Osteocyte (in vitro differentiated cells): ENCODE data around the gene PANK4. TPM values are rescaled to one million over a fixed set of nuclear protein-coding genes. Genes with fewer than 3 reads are reported as not detected.
"Not testable (repeated sequence)": the region's sequence is repeated elsewhere in the genome, so short reads cannot be mapped to it uniquely, and the experiment has no call there.

Source experiments
- DNase-seq: peaks from one replicate; pipeline ENCODE4 v3.0.0; 2021; ENCODE audit warnings: mixed read lengths; ENCODE audit not compliant: unreplicated experiment; ENCODE audit errors: extremely low spot score
- H3K27ac Mint-ChIP-seq: one replicate; pipeline ENCODE4 v1.8.0; 2021; ENCODE audit warnings: mild to moderate bottlenecking, mixed read lengths; ENCODE audit not compliant: unreplicated experiment
- H3K27me3 Mint-ChIP-seq: one replicate; pipeline ENCODE4 v1.8.0; 2021; ENCODE audit warnings: mixed read lengths; ENCODE audit not compliant: unreplicated experiment
- H3K36me3 Mint-ChIP-seq: one replicate; pipeline ENCODE4 v1.8.0; 2021; ENCODE audit warnings: mixed read lengths; ENCODE audit not compliant: unreplicated experiment
- H3K4me1 Mint-ChIP-seq: one replicate; pipeline ENCODE4 v1.8.0; 2021; ENCODE audit warnings: mixed read lengths; ENCODE audit not compliant: unreplicated experiment
- H3K4me3 Mint-ChIP-seq: one replicate; pipeline ENCODE4 v1.8.0; 2021; ENCODE audit warnings: mild to moderate bottlenecking, moderate library complexity, mixed read lengths; ENCODE audit not compliant: unreplicated experiment
- H3K9me3 Mint-ChIP-seq: one replicate; pipeline ENCODE4 v1.8.0; 2021; ENCODE audit warnings: mixed read lengths; ENCODE audit not compliant: unreplicated experiment
- CTCF ChIP-seq: fragments of 200-600 bp; sonication (generic); IDR thresholded peaks from 2 replicates; pipeline ENCODE4 v1.5.0; 2021; ENCODE audit warnings: antibody characterized with exemption, mild to moderate bottlenecking, moderate library complexity
- total RNA-seq: library from RNA; stranded (reverse); gene quantifications from 2 replicates; pipeline ENCODE4 v1.2.1, GENCODE V29; 2021

Gene PANK4
- total RNA-seq, 1 donor from 2014 or later, result 34.4 TPM

- Mint-ChIP-seq H3K27me3 (peaks cover 22% of the 10 kb centered on the region), H3K36me3 (no peaks in the 10 kb centered on the region), H3K9me3 (peaks cover 14% of the 10 kb centered on the region), H3K4me3 (no peak overlapping the region), H3K27ac (no peak overlapping the region), H3K4me1 (peaks cover 5% of the 10 kb centered on the region)
- no peak for DNase-seq
- no peak for TF ChIP-seq CTCF
Measured at GRCh38 chr1:2570332-2570731, 43.9 kb upstream of the PANK4 start.

GRCh38 chr1:2569703-2570102 lies 43.3 kb upstream of the PANK4 start:
- H3K4me1 Mint-ChIP-seq, DNase-seq, H3K27ac Mint-ChIP-seq, H3K36me3 Mint-ChIP-seq, H3K4me3 Mint-ChIP-seq: not testable (repeated sequence)
- Mint-ChIP-seq H3K9me3 (peaks cover 14% of the 10 kb centered on the region), H3K27me3 (peaks cover 22% of the 10 kb centered on the region)

GRCh38 chr1:2569060-2569459 lies 42.7 kb upstream of the PANK4 start:
- H3K4me3 Mint-ChIP-seq, result no peak overlapping the region
- no peak overlapping the region for H3K27ac Mint-ChIP-seq
- H3K27me3 Mint-ChIP-seq, result peaks cover 19% of the 10 kb centered on the region
- DNase-seq, result no peak
- H3K36me3 Mint-ChIP-seq, result no peaks in the 10 kb centered on the region
- H3K4me1 Mint-ChIP-seq, result peaks cover 5% of the 10 kb centered on the region
- TF ChIP-seq CTCF, result no peak
- H3K9me3 Mint-ChIP-seq, result peaks cover 12% of the 10 kb centered on the region

GRCh38 chr1:2568187-2568816 lies 41.9 kb upstream of the PANK4 start:
- not testable (repeated sequence) for DNase-seq, H3K9me3 Mint-ChIP-seq, H3K27ac Mint-ChIP-seq, H3K4me3 Mint-ChIP-seq, H3K4me1 Mint-ChIP-seq, H3K36me3 Mint-ChIP-seq
- peaks cover 12% of the 10 kb centered on the region for H3K27me3 Mint-ChIP-seq

- no peak for TF ChIP-seq CTCF
- Mint-ChIP-seq H3K4me3 (no peak overlapping the region), H3K9me3 (no peaks in the 10 kb centered on the region), H3K36me3 (no peaks in the 10 kb centered on the region), H3K27ac (no peak overlapping the region), H3K27me3 (peaks cover 3% of the 10 kb centered on the region), H3K4me1 (peaks cover 5% of the 10 kb centered on the region)
- DNase-seq, result no peak
Measured at GRCh38 chr1:2567083-2567679, 40.8 kb upstream of the PANK4 start.
